Measurements from ENCODE around the gene MAST3.

The MAST3 gene

DNA sequence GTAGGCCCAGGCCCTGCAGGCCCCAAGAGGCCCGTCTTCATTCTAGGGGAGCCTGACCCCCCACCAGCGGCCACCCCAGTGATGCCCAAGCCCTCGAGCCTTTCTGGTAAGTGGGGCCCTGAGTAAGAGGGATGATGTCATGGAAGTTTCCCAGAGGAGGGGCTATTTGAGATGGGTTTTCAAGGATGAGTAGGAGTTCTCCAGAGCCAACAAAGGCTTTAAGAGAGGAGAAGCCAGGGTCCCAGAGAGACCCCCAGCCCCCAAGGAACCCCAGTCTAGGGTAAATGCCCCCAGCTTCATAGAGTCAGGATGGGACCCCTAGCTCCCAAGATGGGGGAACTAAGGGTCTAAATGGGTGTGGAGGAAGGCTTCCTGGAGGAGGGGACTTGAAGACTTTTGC, 46.3 kb downstream of the MAST3 start:
- H3K4me3 ChIP-seq (ENCODE audit: low read depth, low read length): no peak overlapping the region
- TF ChIP-seq CTCF (IDR thresholded peaks at IDR 0.05; ENCODE audit: low read depth, low read length): no peak

DNA sequence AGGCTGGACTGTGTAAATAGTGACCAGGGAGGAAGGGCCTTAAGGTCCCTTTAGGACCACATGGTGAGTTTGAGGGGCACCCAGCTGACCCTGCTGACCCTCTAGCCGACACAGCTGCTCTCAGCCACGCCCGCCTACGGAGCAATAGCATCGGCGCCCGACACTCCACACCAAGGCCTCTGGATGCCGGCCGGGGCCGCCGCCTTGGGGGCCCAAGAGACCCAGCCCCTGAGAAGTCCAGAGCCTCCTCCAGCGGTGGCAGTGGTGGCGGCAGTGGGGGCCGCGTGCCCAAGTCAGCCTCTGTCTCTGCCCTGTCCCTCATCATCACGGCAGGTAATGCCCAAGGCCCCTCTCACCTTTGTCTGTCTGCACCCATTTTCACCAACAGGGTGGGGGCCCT, 46.8 kb downstream of the MAST3 start:
- no peak overlapping the region for H3K4me3 ChIP-seq (ENCODE audit: low read depth, low read length)
- no peak for TF ChIP-seq CTCF (IDR thresholded peaks at IDR 0.05; ENCODE audit: low read depth, low read length)

GRCh38 chr19:18144906-18145305, 47.3 kb downstream of the MAST3 start:
- TF ChIP-seq CTCF (IDR thresholded peaks at IDR 0.05; ENCODE audit: low read depth, low read length): no peak
- no peak overlapping the region for H3K4me3 ChIP-seq (ENCODE audit: low read depth, low read length)

- H3K4me3 ChIP-seq (ENCODE audit: low read depth, low read length): no peak overlapping the region
- TF ChIP-seq CTCF (IDR thresholded peaks at IDR 0.05; ENCODE audit: low read depth, low read length): no peak
Observed at GRCh38 chr19:18145391-18145999, 47.9 kb downstream of the MAST3 start.

DNA sequence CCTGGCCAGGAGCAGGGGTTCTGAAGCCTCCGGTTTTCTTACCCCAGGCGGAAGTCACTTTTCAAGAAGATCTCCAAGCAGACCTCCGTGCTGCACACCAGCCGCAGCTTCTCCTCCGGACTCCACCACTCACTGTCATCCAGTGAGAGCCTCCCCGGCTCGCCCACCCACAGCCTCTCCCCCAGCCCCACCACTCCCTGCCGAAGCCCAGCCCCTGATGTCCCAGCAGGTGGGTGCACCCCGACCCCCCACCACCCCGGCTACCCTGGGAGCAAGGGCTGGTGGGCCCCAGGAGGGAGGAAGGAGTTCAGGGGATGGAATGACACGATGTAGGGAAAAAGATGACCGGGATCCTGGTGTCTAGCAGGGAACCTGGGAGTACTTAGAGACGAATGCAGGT, 49.8 kb downstream of the MAST3 start:
- TF ChIP-seq CTCF (IDR thresholded peaks at IDR 0.05; ENCODE audit: low read depth, low read length): no peak
- H3K4me3 ChIP-seq (ENCODE audit: low read depth, low read length): no peak overlapping the region

DNA sequence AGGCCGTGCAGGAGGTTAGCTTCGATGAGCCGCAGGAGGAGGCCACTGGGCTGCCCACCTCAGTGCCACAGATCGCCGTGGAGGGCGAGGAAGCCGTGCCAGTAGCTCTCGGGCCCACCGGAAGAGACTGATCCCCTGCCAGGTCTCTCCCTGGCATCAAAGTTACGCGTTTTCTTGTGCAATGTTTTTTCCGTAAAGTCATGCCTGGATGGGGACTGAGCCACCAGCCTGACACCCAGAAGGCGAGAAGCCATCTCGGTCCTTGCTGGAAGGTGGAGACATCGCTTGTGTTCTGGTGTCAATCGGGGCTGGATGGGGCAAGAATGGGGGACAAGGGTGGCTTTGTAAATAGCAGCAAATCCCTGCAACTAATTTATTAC, 52.0 kb downstream of the MAST3 start:
- TF ChIP-seq CTCF (IDR thresholded peaks at IDR 0.05; ENCODE audit: low read depth, low read length): no peak
- no peak overlapping the region for H3K4me3 ChIP-seq (ENCODE audit: low read depth, low read length)

DNA sequence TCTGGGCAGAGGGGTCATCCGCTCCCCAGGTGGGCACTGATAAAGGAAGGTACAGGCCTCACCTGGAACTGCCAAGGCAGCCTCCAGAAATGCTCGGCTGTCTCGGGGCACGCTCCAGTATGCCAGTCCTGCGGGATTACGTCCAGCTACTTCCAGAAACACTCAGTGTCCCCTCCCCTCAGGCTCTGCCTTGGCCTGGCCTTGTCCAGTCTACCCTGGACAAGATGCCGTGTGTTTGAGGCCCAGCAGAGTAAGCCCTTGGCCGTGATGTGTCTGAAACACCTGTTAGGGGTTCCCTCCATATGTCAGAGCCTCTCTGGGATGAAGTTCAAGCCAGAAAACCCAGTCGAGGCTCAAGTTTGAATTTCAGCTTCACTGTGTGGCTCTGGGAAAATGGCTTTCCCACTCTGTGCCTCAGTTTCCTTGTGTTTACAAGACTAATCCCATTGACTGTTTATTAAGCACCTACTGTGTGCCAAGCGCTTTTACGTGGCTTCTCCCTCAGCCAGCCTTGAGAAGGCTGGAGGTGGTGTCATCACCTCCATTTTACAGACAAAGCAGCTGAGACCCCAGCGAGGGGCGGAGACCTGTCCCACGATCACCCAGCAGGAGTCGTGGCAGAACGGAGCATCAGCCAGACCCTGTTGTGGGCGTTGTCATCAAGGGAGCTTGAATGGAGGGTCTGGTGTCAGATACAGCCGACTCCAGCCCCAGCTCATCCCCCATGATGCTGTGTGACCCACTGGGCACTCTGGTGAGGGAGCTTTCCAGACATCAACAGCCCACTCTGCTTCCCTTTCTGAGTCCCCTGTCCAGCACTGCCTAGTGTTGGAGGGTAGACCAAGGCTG, 53.4 kb downstream of the MAST3 start:
- no peak for TF ChIP-seq CTCF (IDR thresholded peaks at IDR 0.05; ENCODE audit: low read depth, low read length)
- H3K4me3 ChIP-seq (ENCODE audit: low read depth, low read length): no peak overlapping the region
